ENCODE data around the gene APLN. TPM values are rescaled to one million over a fixed set of nuclear protein-coding genes. Genes with fewer than 3 reads are reported as not detected.

Gene APLN
- total RNA-seq, 4 donors from 2014 or later: 0.16 TPM; not detected in 3

- no peak for TF ChIP-seq POLR2A (IDR thresholded peaks at IDR 0.05)
- TF ChIP-seq, protein P1, sequence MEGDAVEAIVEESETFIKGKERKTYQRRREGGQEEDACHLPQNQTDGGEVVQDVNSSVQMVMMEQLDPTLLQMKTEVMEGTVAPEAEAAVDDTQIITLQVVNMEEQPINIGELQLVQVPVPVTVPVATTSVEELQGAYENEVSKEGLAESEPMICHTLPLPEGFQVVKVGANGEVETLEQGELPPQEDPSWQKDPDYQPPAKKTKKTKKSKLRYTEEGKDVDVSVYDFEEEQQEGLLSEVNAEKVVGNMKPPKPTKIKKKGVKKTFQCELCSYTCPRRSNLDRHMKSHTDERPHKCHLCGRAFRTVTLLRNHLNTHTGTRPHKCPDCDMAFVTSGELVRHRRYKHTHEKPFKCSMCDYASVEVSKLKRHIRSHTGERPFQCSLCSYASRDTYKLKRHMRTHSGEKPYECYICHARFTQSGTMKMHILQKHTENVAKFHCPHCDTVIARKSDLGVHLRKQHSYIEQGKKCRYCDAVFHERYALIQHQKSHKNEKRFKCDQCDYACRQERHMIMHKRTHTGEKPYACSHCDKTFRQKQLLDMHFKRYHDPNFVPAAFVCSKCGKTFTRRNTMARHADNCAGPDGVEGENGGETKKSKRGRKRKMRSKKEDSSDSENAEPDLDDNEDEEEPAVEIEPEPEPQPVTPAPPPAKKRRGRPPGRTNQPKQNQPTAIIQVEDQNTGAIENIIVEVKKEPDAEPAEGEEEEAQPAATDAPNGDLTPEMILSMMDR (IDR thresholded peaks at IDR 0.05): no peak
- no peak overlapping the region for H3K4me3 ChIP-seq (ENCODE audit: low read depth, poor library complexity, severe bottlenecking)
- 65% methylated on average over 51 of the region's 57 CpGs; no CpG with 5 or more reads in 1 of the 2 donors for WGBS, 2 donors
- intact Hi-C loops (cut with DNase I; ENCODE audit: low total_unique reads): no loop called here
- DNase-seq (ENCODE audit: low spot score in 2 of 2): peak in 1 of 2 donors; percentile 87
Measured at GRCh38 chrX:129653971-129654651, 645 bp downstream of the APLN start.

GRCh38 chrX:129653181-129653970 lies 1.4 kb downstream of the APLN start:
- no peak for TF ChIP-seq POLR2A (IDR thresholded peaks at IDR 0.05)
- TF ChIP-seq, protein P1 (IDR thresholded peaks at IDR 0.05): no peak
- intact Hi-C loops (cut with DNase I; ENCODE audit: low total_unique reads): no loop called here
- no peak overlapping the region for H3K4me3 ChIP-seq (ENCODE audit: low read depth, poor library complexity, severe bottlenecking)
- WGBS, 2 donors: 43 to 63% methylated on average over 6 to 10 of the region's 10 CpGs
- peak in 1 of 2 donors; percentile 72 for DNase-seq (ENCODE audit: low spot score in 2 of 2)

DNA sequence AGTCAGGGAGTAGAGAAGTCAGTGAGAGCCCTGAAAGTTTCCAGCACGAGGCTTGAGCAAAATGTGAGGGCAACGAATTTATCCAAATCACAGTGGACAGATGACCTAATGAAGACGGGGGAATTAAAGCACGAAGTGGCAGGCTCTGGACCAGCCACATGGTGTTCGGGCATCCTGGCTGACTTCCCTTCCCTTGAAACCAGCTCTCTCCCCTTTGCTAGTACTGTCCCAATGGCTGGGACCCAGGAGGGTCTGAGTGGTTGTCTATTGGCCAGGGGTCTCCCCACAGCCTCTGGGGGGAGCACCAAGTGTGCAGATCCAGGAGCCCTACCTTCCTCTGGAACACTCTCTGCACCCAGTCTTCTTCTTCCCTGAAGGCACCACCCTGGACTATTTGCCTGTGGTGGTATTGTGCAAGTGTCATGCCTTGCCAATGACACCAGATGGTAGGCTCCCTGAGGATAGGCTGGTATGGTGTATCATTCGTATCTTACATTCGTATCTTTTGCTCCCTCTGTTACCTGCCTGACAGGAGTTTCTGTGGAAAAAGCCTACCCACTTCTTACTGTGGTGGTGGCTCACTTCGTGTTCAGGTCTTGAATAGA lies 2.1 kb downstream of the APLN start:
- H3K4me3 ChIP-seq (ENCODE audit: low read depth, poor library complexity, severe bottlenecking): no peak overlapping the region
- peak in 1 of 2 donors; percentile 53 for DNase-seq (ENCODE audit: low spot score in 2 of 2)
- intact Hi-C loops (cut with DNase I; ENCODE audit: low total_unique reads): no loop called here
- no peak for TF ChIP-seq POLR2A (IDR thresholded peaks at IDR 0.05)
- TF ChIP-seq, protein P1 (IDR thresholded peaks at IDR 0.05): no peak
- 75 to 80% methylated on average over 7 to 8 of the region's 8 CpGs for WGBS, 2 donors

DNA sequence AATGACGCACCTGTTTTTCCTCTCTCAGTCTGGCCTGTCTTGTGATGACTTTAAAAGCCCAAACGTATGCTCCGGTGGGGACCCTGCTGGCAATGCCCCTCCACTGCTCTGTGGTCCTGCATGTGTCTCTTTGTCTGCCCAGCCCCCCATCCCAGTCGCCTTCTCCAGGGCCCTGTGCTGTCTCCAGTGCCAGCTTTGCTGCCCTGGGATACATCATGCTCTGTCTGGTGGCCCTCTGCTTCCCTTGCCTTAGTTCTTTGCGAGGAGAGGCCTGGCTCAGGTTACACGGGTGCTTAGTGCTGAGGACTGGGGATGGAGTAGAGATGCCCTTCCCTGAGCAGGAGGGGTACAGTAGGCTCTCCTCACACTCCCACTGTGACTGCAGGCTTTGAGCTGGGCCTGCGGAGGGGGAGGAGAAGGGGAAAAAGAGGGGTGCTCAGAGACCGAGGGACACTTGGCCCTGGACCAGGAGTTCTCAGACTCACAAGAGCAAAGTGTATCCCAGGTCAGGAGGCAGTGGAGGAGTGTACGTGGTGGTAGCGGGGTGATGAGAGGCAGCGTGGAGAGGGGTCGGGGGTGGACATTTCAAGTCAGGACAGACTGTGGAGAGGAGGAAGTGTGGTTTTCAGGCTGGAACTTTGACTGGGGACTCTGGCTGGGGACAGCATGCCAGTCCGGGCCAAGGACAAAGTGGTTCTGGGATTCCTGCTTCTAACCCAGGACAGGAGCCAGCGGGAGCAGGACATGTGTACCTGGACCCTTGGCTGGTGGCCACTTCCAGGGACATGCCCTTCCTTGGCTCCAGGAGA lies 2.8 kb downstream of the APLN start:
- intact Hi-C loops (cut with DNase I; ENCODE audit: low total_unique reads): no loop called here
- DNase-seq (ENCODE audit: low spot score in 2 of 2): peak in 1 of 2 donors; percentile 68
- no peak overlapping the region for H3K4me3 ChIP-seq (ENCODE audit: low read depth, poor library complexity, severe bottlenecking)
- WGBS, 2 donors: 86 to 94% methylated on average over 13 to 14 of the region's 14 CpGs
- TF ChIP-seq, protein P1 (IDR thresholded peaks at IDR 0.05): no peak
- no peak for TF ChIP-seq POLR2A (IDR thresholded peaks at IDR 0.05)

- no peak overlapping the region for H3K4me3 ChIP-seq (ENCODE audit: low read depth, poor library complexity, severe bottlenecking)
- WGBS, 2 donors: 79 to 80% methylated on average over 6 to 7 of the region's 7 CpGs
- DNase-seq (ENCODE audit: low spot score in 2 of 2): peak in 1 of 2 donors; percentile 75
- intact Hi-C loops (cut with DNase I; ENCODE audit: low total_unique reads): no loop called here
- TF ChIP-seq, protein P1 (IDR thresholded peaks at IDR 0.05): no peak
- no peak for TF ChIP-seq POLR2A (IDR thresholded peaks at IDR 0.05)
Measured at GRCh38 chrX:129650821-129651510, 3.8 kb downstream of the APLN start.
